Erythroblast (primary cell): ENCODE results near the gene RIN1.

Experiments
- GATA1 ChIP-seq: IDR thresholded peaks from 2 replicates; pipeline ENCODE4 v1.6.1; 2011; ENCODE audit warnings: low read depth, mild to moderate bottlenecking, control low read depth, low read length, moderate library complexity
- POLR2A ChIP-seq: IDR thresholded peaks from 2 replicates; pipeline ENCODE4 v1.6.1; 2011; ENCODE audit warnings: mild to moderate bottlenecking, low read length

- TF ChIP-seq POLR2A (no peak), GATA1 (no peak)
These were observed 11.0 kb downstream of the RIN1 start for GRCh38 chr11:66325263-66325671.
